VCaP (cell line): Measurements from ENCODE around the gene FERMT2.

Source experiments
- H3K27ac ChIP-seq: fragments of 450-650 bp; 2 replicates; pipeline ENCODE4 v1.5.1; 2017
- CTCF ChIP-seq: fragments of 450-650 bp; conservative IDR thresholded peaks from 2 replicates; pipeline ENCODE4 v1.5.1; 2017; ENCODE audit warnings: mild to moderate bottlenecking, moderate library complexity

Gene FERMT2

GRCh38 chr14:52837451-52837850 is 113.4 kb downstream of the FERMT2 start:
- TF ChIP-seq CTCF: no peak
- H3K27ac ChIP-seq: no peak overlapping the region

GRCh38 chr14:52836063-52836462 is 114.8 kb downstream of the FERMT2 start:
- no peak overlapping the region for H3K27ac ChIP-seq
- TF ChIP-seq CTCF: no peak

- no peak overlapping the region for H3K27ac ChIP-seq
- no peak for TF ChIP-seq CTCF
These were observed 115.5 kb downstream of the FERMT2 start for GRCh38 chr14:52835122-52835903.

GRCh38 chr14:52834440-52834842 is 116.4 kb downstream of the FERMT2 start:
- H3K27ac ChIP-seq: no peak overlapping the region
- TF ChIP-seq CTCF: no peak

- no peak overlapping the region for H3K27ac ChIP-seq
- TF ChIP-seq CTCF: no peak
These were observed 117.0 kb downstream of the FERMT2 start for GRCh38 chr14:52833891-52834290.

- TF ChIP-seq CTCF: no peak
- H3K27ac ChIP-seq: no peak overlapping the region
These were observed 121.2 kb downstream of the FERMT2 start for GRCh38 chr14:52829527-52830185.

- H3K27ac ChIP-seq: no peak overlapping the region
- TF ChIP-seq CTCF: no peak
These were observed 123.4 kb downstream of the FERMT2 start for GRCh38 chr14:52827426-52827825.
